Astrocyte (in vitro differentiated cells and primary cell): Measurements from ENCODE around the gene VCX.

Experiments used
- EZH2 ChIP-seq: IDR thresholded peaks from 2 replicates; pipeline ENCODE4 v1.6.1; 2012; ENCODE audit warnings: mild to moderate bottlenecking, low read length, inconsistent platforms; ENCODE audit not compliant: insufficient read depth
- TF ChIP-seq, protein P1 (sequence below): IDR thresholded peaks from 2 replicates; pipeline ENCODE4 v1.5.1; 2011; ENCODE audit warnings: low read depth, mild to moderate bottlenecking, inconsistent platforms, low read length, moderate library complexity; ENCODE audit not compliant: insufficient read depth

DNA sequence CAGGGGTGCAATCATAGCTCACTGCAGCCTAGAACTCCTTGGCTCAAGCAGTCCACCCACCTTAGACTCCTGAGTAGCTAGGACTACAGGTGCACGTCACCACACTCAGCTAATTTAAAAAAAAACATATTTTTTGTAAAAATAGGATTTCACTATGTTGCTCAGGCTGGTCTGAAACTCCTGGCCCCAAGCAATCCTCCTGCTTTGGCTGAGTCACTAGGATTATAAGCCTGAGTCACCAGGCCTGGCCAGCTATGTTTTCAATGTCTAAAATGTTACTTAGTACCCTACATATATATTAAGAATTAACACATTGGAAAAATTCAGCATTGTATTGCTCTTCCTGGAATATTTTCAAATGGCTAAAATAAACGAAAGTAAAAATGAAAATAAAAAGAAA, 46.7 kb downstream of the VCX start:
- no peak for TF ChIP-seq EZH2
- TF ChIP-seq, protein P1, sequence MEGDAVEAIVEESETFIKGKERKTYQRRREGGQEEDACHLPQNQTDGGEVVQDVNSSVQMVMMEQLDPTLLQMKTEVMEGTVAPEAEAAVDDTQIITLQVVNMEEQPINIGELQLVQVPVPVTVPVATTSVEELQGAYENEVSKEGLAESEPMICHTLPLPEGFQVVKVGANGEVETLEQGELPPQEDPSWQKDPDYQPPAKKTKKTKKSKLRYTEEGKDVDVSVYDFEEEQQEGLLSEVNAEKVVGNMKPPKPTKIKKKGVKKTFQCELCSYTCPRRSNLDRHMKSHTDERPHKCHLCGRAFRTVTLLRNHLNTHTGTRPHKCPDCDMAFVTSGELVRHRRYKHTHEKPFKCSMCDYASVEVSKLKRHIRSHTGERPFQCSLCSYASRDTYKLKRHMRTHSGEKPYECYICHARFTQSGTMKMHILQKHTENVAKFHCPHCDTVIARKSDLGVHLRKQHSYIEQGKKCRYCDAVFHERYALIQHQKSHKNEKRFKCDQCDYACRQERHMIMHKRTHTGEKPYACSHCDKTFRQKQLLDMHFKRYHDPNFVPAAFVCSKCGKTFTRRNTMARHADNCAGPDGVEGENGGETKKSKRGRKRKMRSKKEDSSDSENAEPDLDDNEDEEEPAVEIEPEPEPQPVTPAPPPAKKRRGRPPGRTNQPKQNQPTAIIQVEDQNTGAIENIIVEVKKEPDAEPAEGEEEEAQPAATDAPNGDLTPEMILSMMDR = no peak
